Ovary (tissue), 3 donors: ENCODE measurements around the gene RPL18.

Source experiments
- EP300 ChIP-seq: sonication (generic); formaldehyde crosslinking; IDR thresholded peaks from one replicate; pipeline ENCODE4 v1.6.1; 2017; ENCODE audit warnings: antibody characterized with exemption
- POLR2A ChIP-seq: fragments of 450-650 bp; IDR thresholded peaks from one replicate; pipeline ENCODE4 v1.6.1; 2017; ENCODE audit warnings: antibody characterized with exemption, mild to moderate bottlenecking, moderate library complexity
- TF ChIP-seq, protein P1 (sequence below), 3 donors: fragments of 450-650 bp in 2 of 3; fragments of 200-600 bp in 1 of 3; IDR thresholded peaks; one replicate each; pipeline versions ENCODE4 v1.5.1 to v1.8.0; 2016 to 2022; ENCODE audit warnings: antibody characterized with exemption in 3 of 3, mild to moderate bottlenecking in 1 of 3
- donor health status: DM: no; HTN: no; CAD: no.

DNA sequence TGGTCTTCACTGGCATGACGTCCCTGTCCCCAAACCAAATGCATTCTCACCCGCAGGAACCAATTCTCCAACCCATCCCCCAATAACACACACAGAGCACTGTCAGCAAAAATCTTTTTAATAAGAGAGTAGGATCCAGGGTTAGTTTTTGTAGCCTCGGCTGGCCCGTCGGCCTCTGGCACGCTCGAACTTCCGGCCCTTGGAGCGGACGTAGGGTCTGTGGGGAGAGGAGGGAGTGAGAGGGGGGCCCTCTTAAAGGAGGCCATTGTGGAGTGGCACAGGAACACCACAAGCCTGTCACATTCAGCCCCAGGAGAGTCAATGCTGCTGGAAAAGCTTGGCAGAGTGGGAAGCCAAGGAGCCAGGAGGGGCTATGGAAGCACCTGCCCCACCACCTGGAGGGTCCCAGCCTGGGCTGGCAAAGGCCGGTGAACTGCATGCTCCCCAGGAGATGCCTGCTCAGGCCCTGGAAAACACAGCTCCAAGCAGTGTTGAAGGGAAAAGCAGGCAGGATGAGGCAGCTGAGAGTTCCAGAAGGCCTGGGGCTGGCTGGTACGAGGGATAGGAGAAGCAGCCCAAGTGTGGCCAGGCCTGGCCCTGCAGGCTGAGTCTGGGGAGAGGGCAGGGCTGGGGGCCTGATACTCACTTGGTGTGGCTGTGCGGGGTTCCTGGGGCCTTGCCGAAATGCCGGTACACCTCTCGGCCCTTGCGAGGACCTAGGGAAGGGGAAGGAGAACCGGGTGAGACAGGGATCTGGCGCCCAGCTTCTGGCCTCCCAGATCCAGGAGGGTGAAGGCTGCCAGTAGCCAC lies 3.5 kb downstream of the RPL18 start:
- TF ChIP-seq, protein P1, sequence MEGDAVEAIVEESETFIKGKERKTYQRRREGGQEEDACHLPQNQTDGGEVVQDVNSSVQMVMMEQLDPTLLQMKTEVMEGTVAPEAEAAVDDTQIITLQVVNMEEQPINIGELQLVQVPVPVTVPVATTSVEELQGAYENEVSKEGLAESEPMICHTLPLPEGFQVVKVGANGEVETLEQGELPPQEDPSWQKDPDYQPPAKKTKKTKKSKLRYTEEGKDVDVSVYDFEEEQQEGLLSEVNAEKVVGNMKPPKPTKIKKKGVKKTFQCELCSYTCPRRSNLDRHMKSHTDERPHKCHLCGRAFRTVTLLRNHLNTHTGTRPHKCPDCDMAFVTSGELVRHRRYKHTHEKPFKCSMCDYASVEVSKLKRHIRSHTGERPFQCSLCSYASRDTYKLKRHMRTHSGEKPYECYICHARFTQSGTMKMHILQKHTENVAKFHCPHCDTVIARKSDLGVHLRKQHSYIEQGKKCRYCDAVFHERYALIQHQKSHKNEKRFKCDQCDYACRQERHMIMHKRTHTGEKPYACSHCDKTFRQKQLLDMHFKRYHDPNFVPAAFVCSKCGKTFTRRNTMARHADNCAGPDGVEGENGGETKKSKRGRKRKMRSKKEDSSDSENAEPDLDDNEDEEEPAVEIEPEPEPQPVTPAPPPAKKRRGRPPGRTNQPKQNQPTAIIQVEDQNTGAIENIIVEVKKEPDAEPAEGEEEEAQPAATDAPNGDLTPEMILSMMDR (IDR thresholded peaks at IDR 0.05) = no peak
- TF ChIP-seq POLR2A = no peak
- no peak for TF ChIP-seq EP300
